Loucy (cell line): ENCODE measurements around the gene PALLD.

ENCODE experiments used
- EZH2phosphoT487 ChIP-seq: fragments of 200-600 bp; IDR thresholded peaks from 2 replicates; pipeline ENCODE4 v1.6.1; 2018; ENCODE audit warnings: antibody characterized with exemption, mild to moderate bottlenecking, moderate library complexity, borderline replicate concordance
- TF ChIP-seq, protein P1 (sequence below): fragments of 200-600 bp; sonication (generic); conservative IDR thresholded peaks from 2 replicates; pipeline ENCODE4 v1.5.1; 2014; ENCODE audit warnings: mild to moderate bottlenecking, antibody characterized with exemption, low read length

DNA sequence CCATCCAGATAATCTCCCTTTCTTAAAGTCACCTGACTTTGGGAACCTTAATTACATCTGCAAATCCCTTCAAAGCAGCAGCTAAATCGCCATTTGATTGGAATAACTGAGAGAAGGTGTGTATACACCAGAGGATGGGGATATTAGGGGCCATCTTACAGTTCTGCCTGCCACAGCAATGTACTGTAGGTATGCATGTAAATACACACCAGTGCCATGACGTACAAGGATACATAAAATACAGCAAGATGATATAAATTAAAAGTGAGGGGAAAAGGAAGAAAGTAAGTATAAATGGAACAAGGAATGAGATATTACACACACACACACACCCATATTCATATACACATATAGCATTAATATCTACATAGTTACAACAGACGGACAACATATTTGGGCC, 432.0 kb downstream of the PALLD start:
- TF ChIP-seq, protein P1, sequence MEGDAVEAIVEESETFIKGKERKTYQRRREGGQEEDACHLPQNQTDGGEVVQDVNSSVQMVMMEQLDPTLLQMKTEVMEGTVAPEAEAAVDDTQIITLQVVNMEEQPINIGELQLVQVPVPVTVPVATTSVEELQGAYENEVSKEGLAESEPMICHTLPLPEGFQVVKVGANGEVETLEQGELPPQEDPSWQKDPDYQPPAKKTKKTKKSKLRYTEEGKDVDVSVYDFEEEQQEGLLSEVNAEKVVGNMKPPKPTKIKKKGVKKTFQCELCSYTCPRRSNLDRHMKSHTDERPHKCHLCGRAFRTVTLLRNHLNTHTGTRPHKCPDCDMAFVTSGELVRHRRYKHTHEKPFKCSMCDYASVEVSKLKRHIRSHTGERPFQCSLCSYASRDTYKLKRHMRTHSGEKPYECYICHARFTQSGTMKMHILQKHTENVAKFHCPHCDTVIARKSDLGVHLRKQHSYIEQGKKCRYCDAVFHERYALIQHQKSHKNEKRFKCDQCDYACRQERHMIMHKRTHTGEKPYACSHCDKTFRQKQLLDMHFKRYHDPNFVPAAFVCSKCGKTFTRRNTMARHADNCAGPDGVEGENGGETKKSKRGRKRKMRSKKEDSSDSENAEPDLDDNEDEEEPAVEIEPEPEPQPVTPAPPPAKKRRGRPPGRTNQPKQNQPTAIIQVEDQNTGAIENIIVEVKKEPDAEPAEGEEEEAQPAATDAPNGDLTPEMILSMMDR, result no peak
- no peak for TF ChIP-seq EZH2phosphoT487
